ENCODE data around the gene LRMDA. TPM values are rescaled to one million over a fixed set of nuclear protein-coding genes. Genes with fewer than 3 reads are reported as not detected.

LRMDA gene
- total and polyA plus RNA-seq, 2 of the 8 experiments (the other 6 are each of a cell fraction or from before 2014, with no cell fraction given): 0.86 to 2.8 TPM

- TF ChIP-seq USF2 (IDR thresholded peaks at IDR 0.05; ENCODE audit: low read length) (no peak), MAFK (IDR thresholded peaks at IDR 0.05; ENCODE audit: low read depth, low read length) (no peak), SP2 (IDR thresholded peaks at IDR 0.05; ENCODE audit: low read length) (no peak), ASH2L (IDR thresholded peaks at IDR 0.05; ENCODE audit: low read length) (no peak), TAF7 (optimal IDR thresholded peaks at IDR 0.05; ENCODE audit: borderline replicate concordance, low read depth, low read length) (no peak), RXRA (IDR thresholded peaks at IDR 0.05; ENCODE audit: insufficient read depth, low read depth, low read length) (no peak), NRF1 (IDR thresholded peaks at IDR 0.05; ENCODE audit: low read depth, low read length) (no peak), KDM4A (IDR thresholded peaks at IDR 0.05; ENCODE audit: low read depth, low read length, severe bottlenecking) (no peak)
Observed at GRCh38 chr10:75952093-75952492, 520.7 kb downstream of the LRMDA start (continued).
